HCT116 (cell line): Measurements from ENCODE around the gene ATRIP. TPM values are rescaled to one million over a fixed set of nuclear protein-coding genes. Genes with fewer than 3 reads are reported as not detected.
A peak's percentile ranks its signal among the peaks of the same experiment; 100 is the strongest.

Source experiments
- ATAC-seq: fragments of 200-7000 bp; cut with Tn5 transposase; 2 replicates; pipeline ENCODE4 v1.9.1; 2020; ENCODE audit warnings: mild to moderate bottlenecking, moderate library complexity
- BruUV-seq: library from RNA; stranded (reverse); fragments of 400-500 nt; replicated peaks from 2 replicates; lab custom pipeline; 2021; lab: Mats Ljungman, UMichigan
- CTCF ChIA-PET: fragments of 300-600 bp; sonication (Branson Sonifier 250); formaldehyde crosslinking; loops from one replicate; lab custom pipeline; 2021; ENCODE audit warnings: antibody characterized with exemption; lab: Charles Lee
- POLR2A ChIA-PET: fragments of 300-600, 350-600 bp; sonication (Branson Sonifier 250); formaldehyde crosslinking; loops from one replicate; lab custom pipeline; 2021; ENCODE audit warnings: antibody characterized with exemption; lab: Charles Lee
- RAD21 ChIA-PET, 2 experiments: fragments of 300-600 bp; sonication (Branson Sonifier 250); formaldehyde crosslinking; loops; one replicate each; lab custom pipeline; 2023; ENCODE audit warnings: low total read pairs in 2 of 2; ENCODE audit not compliant: uncharacterized antibody in 2 of 2, unreplicated experiment in 2 of 2, low non-redundant PET in 1 of 2; lab: Charles Lee
- DNase-seq: peaks from one replicate; pipeline ENCODE4 v3.0.0-alpha.2; 2010; ENCODE audit warnings: low read depth, low spot score
- H2AFZ ChIP-seq: fragments of 200-600 bp; shearing (Covaris generic), sonication (generic); 2 replicates; pipeline ENCODE4 v1.6.1; 2017; ENCODE audit warnings: low read depth, mixed run types, mixed read lengths, antibody characterized with exemption, low read length; ENCODE audit not compliant: poor library complexity, severe bottlenecking
- H3K27ac ChIP-seq: 2 replicates; pipeline ENCODE4 v1.5.1; 2012; ENCODE audit warnings: low read depth, low read length
- H3K27me3 ChIP-seq: fragments of 200-600 bp; sonication (generic); 2 replicates; pipeline ENCODE4 v1.6.1; 2016; ENCODE audit warnings: mixed run types, low read length, mixed read lengths; ENCODE audit not compliant: insufficient read depth
- H3K36me3 ChIP-seq, 2 experiments: fragments of 200-500 bp in 1 of 2; fragments of 200-600 bp in 1 of 2; sonication (Bioruptor generic) in 1 of 2; sonication (generic) in 1 of 2; 2 replicates each; pipeline versions ENCODE4 v1.5.1 to v1.6.1; 2014 to 2016; ENCODE audit warnings: low read length in 2 of 2, inconsistent platforms in 1 of 2, mixed read lengths in 1 of 2, mixed run types in 1 of 2; ENCODE audit not compliant: insufficient read depth in 2 of 2, control insufficient read depth in 1 of 2
- H3K4me1 ChIP-seq, 2 experiments: fragments of 200-600 bp in 1 of 2; sonication (generic) in 1 of 2; 2 replicates each; pipeline versions ENCODE4 v1.5.1 to v1.6.1; 2012 to 2017; ENCODE audit warnings: low read length in 2 of 2, inconsistent platforms in 1 of 2, mild to moderate bottlenecking in 1 of 2, mixed read lengths in 1 of 2, mixed run types in 1 of 2, moderate library complexity in 1 of 2; ENCODE audit not compliant: insufficient read depth in 2 of 2, control insufficient read depth in 1 of 2
- H3K4me2 ChIP-seq: fragments of 200-600 bp; sonication (generic); 2 replicates; pipeline ENCODE4 v1.6.1; 2017; ENCODE audit warnings: mixed run types, low read length, mixed read lengths
- H3K4me3 ChIP-seq, 2 experiments: fragments of 200-600 bp in 1 of 2; sonication (generic) in 1 of 2; replicated peaks in 1 of 2; 2 replicates each; pipeline ENCODE4 v1.5.1; 2011 to 2016; ENCODE audit warnings: low read length in 2 of 2, control low read depth in 1 of 2, low read depth in 1 of 2, mild to moderate bottlenecking in 1 of 2, mixed read lengths in 1 of 2, mixed run types in 1 of 2
- H3K79me2 ChIP-seq: fragments of 200-600 bp; sonication (generic); 2 replicates; pipeline ENCODE4 v1.6.1; 2017; ENCODE audit warnings: mild to moderate bottlenecking, mixed run types, low read length, moderate library complexity, mixed read lengths; ENCODE audit not compliant: insufficient read depth
- H3K9ac ChIP-seq: fragments of 200-600 bp; sonication (generic); 2 replicates; pipeline ENCODE4 v1.6.1; 2016; ENCODE audit warnings: low read length, mixed read lengths
- H3K9me2 ChIP-seq: fragments of 200-600 bp; sonication (generic), shearing (Covaris generic); 2 replicates; pipeline ENCODE4 v1.6.1; 2017; ENCODE audit warnings: mixed run types, mild to moderate bottlenecking, moderate library complexity; ENCODE audit not compliant: insufficient read depth
- H3K9me3 ChIP-seq, 2 experiments: fragments of 200-500 bp in 1 of 2; fragments of 200-600 bp in 1 of 2; sonication (Bioruptor generic) in 1 of 2; sonication (generic) in 1 of 2; 2 replicates each; pipeline ENCODE4 v1.6.1; 2014 to 2017; ENCODE audit warnings: low read length in 2 of 2, mixed read lengths in 2 of 2, inconsistent platforms in 1 of 2, low read depth in 1 of 2, mild to moderate bottlenecking in 1 of 2, mixed run types in 1 of 2, moderate library complexity in 1 of 2; ENCODE audit not compliant: control insufficient read depth in 1 of 2, insufficient read depth in 1 of 2
- H4K20me1 ChIP-seq: fragments of 200-600 bp; sonication (generic), shearing (Covaris generic); 2 replicates; pipeline ENCODE4 v1.6.1; 2017; ENCODE audit warnings: mixed run types, mild to moderate bottlenecking, moderate library complexity; ENCODE audit not compliant: insufficient read depth
- ATF3 ChIP-seq: IDR thresholded peaks from 2 replicates; pipeline ENCODE4 v1.6.1; 2012
- CBX3 ChIP-seq: IDR thresholded peaks from 2 replicates; pipeline ENCODE4 v1.6.1; 2012; ENCODE audit warnings: low read depth
- CEBPB ChIP-seq: IDR thresholded peaks from 2 replicates; pipeline ENCODE4 v1.6.1; 2012; ENCODE audit warnings: low read depth
- CTCF ChIP-seq, 3 experiments: fragments of 200-600 bp in 1 of 3; sonication (generic) in 1 of 3; IDR thresholded peaks in 2 of 3; conservative IDR thresholded peaks in 1 of 3; 2 replicates each; pipeline ENCODE4 v1.5.1; 2012 to 2017; ENCODE audit warnings: low read depth in 2 of 3, low read length in 2 of 3, antibody characterized with exemption in 1 of 3, borderline replicate concordance in 1 of 3, control low read depth in 1 of 3, mild to moderate bottlenecking in 1 of 3, mixed read lengths in 1 of 3, mixed run types in 1 of 3, moderate library complexity in 1 of 3; ENCODE audit not compliant: insufficient read depth in 1 of 3
- EGR1 ChIP-seq: IDR thresholded peaks from 2 replicates; pipeline ENCODE4 v1.6.1; 2012; ENCODE audit warnings: low read depth
- EZH2 ChIP-seq: fragments of 200-600 bp; sonication (generic); IDR thresholded peaks from 2 replicates; pipeline ENCODE4 v1.6.1; 2017; ENCODE audit warnings: antibody characterized with exemption, mixed run types
- FOSL1 ChIP-seq: IDR thresholded peaks from 2 replicates; pipeline ENCODE4 v1.6.1; 2012; ENCODE audit warnings: low read depth
- MAX ChIP-seq: IDR thresholded peaks from 2 replicates; pipeline ENCODE4 v1.6.1; 2012
- POLR2A ChIP-seq: IDR thresholded peaks from 2 replicates; pipeline ENCODE4 v1.7.0; 2011; ENCODE audit warnings: borderline replicate concordance; ENCODE audit not compliant: insufficient read depth, insufficient read length; ENCODE audit errors: extremely low read depth
- POLR2AphosphoS5 ChIP-seq: IDR thresholded peaks from 2 replicates; pipeline ENCODE4 v1.6.1; 2011; ENCODE audit warnings: mild to moderate bottlenecking, low read depth, low read length, moderate library complexity
- RAD21 ChIP-seq: IDR thresholded peaks from 2 replicates; pipeline ENCODE4 v1.6.1; 2012; ENCODE audit warnings: low read depth, mild to moderate bottlenecking
- SP1 ChIP-seq: IDR thresholded peaks from 2 replicates; pipeline ENCODE4 v1.6.1; 2012; ENCODE audit warnings: low read depth
- SRF ChIP-seq: IDR thresholded peaks from 2 replicates; pipeline ENCODE4 v1.6.1; 2012; ENCODE audit warnings: low read depth
- TCF7L2 ChIP-seq: IDR thresholded peaks from 2 replicates; pipeline ENCODE4 v1.7.0; 2011; ENCODE audit warnings: borderline replicate concordance, inconsistent platforms; ENCODE audit not compliant: insufficient read depth, insufficient read length; ENCODE audit errors: extremely low read depth
- YY1 ChIP-seq: IDR thresholded peaks from 2 replicates; pipeline ENCODE4 v1.6.1; 2011; ENCODE audit warnings: low read length, low read depth, moderate library complexity, mild to moderate bottlenecking; ENCODE audit not compliant: insufficient replicate concordance; ENCODE audit errors: extremely low read depth
- ZBTB33 ChIP-seq: IDR thresholded peaks from 2 replicates; pipeline ENCODE4 v1.6.1; 2011; ENCODE audit warnings: mild to moderate bottlenecking, low read length, moderate library complexity; ENCODE audit not compliant: insufficient replicate concordance; ENCODE audit errors: extremely low read depth
- ZFX ChIP-seq: fragments of 450-650 bp; IDR thresholded peaks from 2 replicates; pipeline ENCODE4 v1.6.1; 2017
- ZNF274 ChIP-seq: fragments of 200-500 bp; sonication (Bioruptor generic); IDR thresholded peaks from 2 replicates; pipeline ENCODE4 v1.6.1; 2014; ENCODE audit warnings: mild to moderate bottlenecking, low read depth, low read length, inconsistent platforms
- intact Hi-C: fragments of 100-400 bp; cut with micrococcal nuclease; formaldehyde crosslinking; loops from 2 replicates; pipeline ENCODE4 v1.10.0; 2022
- total RNA-seq: library from RNA; stranded (reverse); gene quantifications from one replicate; pipeline ENCODE4 v1.2.1, GENCODE V29; 2021; ENCODE audit not compliant: unreplicated experiment

Gene ATRIP
- total RNA-seq, 1 experiment from 2014 or later, result 15.6 TPM

GRCh38 chr3:48502121-48502520, 55.6 kb downstream of the ATRIP start:
- no TSS peak for BruUV-seq
- RAD21 ChIA-PET, result no interaction called here
- CTCF ChIA-PET, result no interaction called here
- Histone ChIP-seq H3K9me3 (no peaks in the 10 kb centered on the region), H3K4me1 (peaks cover 38 to 64% of the 10 kb centered on the region in 2 experiments), H2AFZ (no peak overlapping the region), H3K27me3 (no peaks in the 10 kb centered on the region), H3K79me2 (no peaks in the 10 kb centered on the region), H3K27ac (no peak overlapping the region; the same call in 1 of the 2 replicates), H4K20me1 (no peaks in the 10 kb centered on the region), H3K9me2 (no peaks in the 10 kb centered on the region), H3K4me2 (no peak overlapping the region; the same call in 1 of the 2 replicates), H3K4me3 (no peak overlapping the region), H3K36me3 (no peaks in the 10 kb centered on the region), H3K9ac (no peak overlapping the region)
- no peak for ATAC-seq
- intact Hi-C loops, result no loop called here
- no peak for DNase-seq
- no peak for TF ChIP-seq SP1
- POLR2A ChIA-PET, result no interaction called here

GRCh38 chr3:48502728-48503168, 56.2 kb downstream of the ATRIP start:
- Histone ChIP-seq H3K9me3 (no peaks in the 10 kb centered on the region), H3K4me1 (peaks cover 41 to 71% of the 10 kb centered on the region in 2 experiments), H2AFZ (no peak overlapping the region), H3K9ac (no peak overlapping the region), H3K36me3 (no peaks in the 10 kb centered on the region), H3K27me3 (no peaks in the 10 kb centered on the region), H3K9me2 (no peaks in the 10 kb centered on the region), H3K79me2 (no peaks in the 10 kb centered on the region), H3K4me3 (no peak overlapping the region), H3K4me2 (peak overlapping the region; percentile 98), H3K27ac (peak overlapping the region; percentile 72; the same call in 1 of the 2 replicates), H4K20me1 (no peaks in the 10 kb centered on the region)
- DNase-seq (no peak), ATAC-seq (no peak)
- ChIA-PET RAD21 (no interaction called here), POLR2A (no interaction called here), CTCF (no interaction called here)
- intact Hi-C loops, result no loop called here
- no TSS peak for BruUV-seq
- TF ChIP-seq CEBPB (no peak), FOSL1 (no peak), ZFX (no peak), ZBTB33 (no peak), EGR1 (no peak), MAX (no peak), TCF7L2 (no peak), YY1 (no peak), ZNF274 (no peak), POLR2AphosphoS5 (no peak), SRF (no peak), SP1 (no peak), CTCF (IDR thresholded peaks at IDR 0.05 in 2 of 3, conservative IDR thresholded peaks at IDR 0.05 in 1 of 3; ENCODE audit: borderline replicate concordance in 1 of 3, insufficient read depth in 1 of 3, low read depth in 2 of 3, low read length in 2 of 3) (no peak), EZH2 (no peak), ATF3 (no peak), CBX3 (no peak), POLR2A (no peak), RAD21 (no peak)
